GM12874 (cell line): ENCODE measurements around the gene CD300LF.

Experiments
- TF ChIP-seq, protein P1 (sequence below): IDR thresholded peaks from 2 replicates; pipeline ENCODE4 v1.5.1; 2011; ENCODE audit warnings: low read depth, mild to moderate bottlenecking, control low read depth, low read length, moderate library complexity; ENCODE audit not compliant: insufficient read depth

The CD300LF gene

GRCh38 chr17:74728033-74728701 lies 15.4 kb upstream of the CD300LF start:
- TF ChIP-seq, protein P1, sequence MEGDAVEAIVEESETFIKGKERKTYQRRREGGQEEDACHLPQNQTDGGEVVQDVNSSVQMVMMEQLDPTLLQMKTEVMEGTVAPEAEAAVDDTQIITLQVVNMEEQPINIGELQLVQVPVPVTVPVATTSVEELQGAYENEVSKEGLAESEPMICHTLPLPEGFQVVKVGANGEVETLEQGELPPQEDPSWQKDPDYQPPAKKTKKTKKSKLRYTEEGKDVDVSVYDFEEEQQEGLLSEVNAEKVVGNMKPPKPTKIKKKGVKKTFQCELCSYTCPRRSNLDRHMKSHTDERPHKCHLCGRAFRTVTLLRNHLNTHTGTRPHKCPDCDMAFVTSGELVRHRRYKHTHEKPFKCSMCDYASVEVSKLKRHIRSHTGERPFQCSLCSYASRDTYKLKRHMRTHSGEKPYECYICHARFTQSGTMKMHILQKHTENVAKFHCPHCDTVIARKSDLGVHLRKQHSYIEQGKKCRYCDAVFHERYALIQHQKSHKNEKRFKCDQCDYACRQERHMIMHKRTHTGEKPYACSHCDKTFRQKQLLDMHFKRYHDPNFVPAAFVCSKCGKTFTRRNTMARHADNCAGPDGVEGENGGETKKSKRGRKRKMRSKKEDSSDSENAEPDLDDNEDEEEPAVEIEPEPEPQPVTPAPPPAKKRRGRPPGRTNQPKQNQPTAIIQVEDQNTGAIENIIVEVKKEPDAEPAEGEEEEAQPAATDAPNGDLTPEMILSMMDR = no peak

DNA sequence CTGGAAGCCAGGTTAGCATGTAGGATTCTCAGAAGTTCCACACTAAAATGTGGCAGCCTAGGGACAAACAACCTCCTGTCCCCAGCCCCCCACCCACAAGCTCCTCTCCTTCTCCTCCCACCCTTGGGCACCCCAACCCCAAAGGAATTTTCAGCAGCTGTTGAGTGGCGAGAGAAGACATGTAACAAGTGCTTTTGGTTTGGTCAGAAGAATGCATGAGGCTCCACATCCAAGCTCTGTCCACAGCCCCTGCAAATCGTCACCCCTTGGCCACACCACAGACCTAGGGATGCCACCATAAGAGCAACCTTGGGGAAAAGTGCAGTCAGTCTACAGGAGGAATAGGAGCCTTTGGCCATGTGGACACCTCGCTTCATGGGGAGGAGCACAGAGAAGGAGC lies 12.4 kb upstream of the CD300LF start:
- TF ChIP-seq, protein P1 = no peak

DNA sequence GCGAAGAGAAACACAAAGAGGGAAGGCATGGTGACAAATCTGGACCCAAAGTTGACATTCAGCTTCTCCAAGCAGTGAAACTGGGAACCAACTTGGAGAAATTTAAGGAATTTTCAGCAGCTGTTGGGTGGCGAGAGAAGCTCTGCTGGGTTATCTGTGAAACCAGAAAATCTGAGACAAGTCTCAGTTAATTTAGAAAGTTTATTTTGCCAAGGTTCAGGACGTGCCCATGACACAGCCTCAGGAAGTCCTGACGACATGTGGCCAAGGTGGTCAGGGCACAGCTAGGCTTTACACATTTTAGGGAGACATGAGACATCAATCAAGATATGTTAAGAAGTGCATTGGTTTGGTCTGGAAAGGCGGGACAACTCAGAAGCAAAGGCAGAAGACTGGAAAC lies 11.2 kb upstream of the CD300LF start:
- TF ChIP-seq, protein P1 = no peak

DNA sequence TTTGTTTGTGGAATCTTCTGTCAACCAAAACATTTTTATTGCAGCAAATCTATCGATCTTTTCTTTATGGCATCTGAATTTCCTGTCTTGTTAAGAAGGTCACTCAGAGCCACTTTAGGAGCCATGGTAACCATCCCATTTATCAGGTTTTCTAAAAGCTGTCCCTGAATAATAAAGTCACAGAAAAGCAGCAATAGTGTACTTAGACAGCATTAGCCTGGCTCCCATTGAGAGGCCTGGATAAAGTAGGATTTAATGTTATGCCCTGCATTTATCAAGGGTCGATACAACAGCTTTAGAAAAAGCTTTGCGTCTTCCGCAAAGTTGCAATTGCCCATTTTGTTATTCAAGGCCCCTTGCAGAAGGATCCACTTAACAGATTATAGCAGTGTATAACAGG lies 10.1 kb upstream of the CD300LF start:
- TF ChIP-seq, protein P1 = no peak

DNA sequence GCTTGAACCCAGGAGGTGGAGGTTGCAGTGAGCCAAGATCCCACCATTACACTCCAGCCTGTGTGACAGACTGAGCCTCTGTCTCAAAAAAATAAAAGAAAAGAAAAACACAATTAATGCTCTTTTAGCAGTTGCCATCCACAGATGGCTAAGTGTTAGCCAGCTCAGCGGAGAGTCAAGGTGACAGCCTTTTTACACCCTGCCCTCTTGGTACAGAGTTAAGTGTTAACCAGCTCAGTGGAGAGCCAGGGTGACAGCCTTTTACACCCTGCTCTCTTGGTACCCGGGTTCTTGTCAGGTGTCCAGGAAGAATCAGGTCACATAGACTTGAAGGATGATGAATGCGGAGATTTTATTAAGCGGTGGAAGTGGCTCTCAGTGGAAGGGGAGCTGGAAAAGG lies 7.8 kb upstream of the CD300LF start:
- TF ChIP-seq, protein P1 = no peak

- TF ChIP-seq, protein P1 = no peak
These were observed 2.4 kb upstream of the CD300LF start for GRCh38 chr17:74715144-74715543.

DNA sequence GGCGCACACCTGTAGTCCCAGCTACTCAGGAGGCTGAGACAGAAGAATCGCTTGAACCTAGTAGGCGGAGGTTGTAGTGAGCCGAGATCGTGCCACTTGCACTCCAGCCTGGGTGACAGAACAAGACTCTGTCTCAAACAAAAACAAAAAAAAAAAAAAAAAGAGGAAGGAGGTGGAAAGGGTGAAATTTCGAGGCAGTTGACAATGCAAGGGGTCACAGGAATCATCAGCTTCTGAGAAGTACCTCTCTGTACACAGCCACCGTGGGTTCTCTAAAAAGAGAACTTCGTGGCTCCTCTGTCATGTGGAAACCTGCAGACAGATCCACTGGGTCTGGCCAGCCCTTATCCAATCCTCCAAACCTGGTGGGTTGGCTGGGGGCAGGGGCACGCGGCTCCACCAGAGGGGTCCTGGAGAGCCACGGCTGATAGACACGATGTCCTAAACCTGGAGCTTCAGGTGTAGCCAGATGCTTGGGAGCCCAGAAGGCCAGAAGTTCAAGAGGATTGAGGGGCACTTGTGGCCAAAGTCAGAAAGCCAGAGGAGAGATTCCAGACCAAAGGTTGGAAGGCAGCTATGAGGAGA lies 540 bp upstream of the CD300LF start:
- TF ChIP-seq, protein P1 = no peak
